HepG2 (cell line): ENCODE results near the gene OPA3. TPM values are rescaled to one million over a fixed set of nuclear protein-coding genes. Genes with fewer than 3 reads are reported as not detected.
A peak's percentile ranks its signal among the peaks of the same experiment; 100 is the strongest.

Source experiments
- CEBPB ChIP-seq: IDR thresholded peaks from 2 replicates; pipeline ENCODE4 v1.6.1; 2011; ENCODE audit warnings: low read depth, low read length, improper control_type of control experiment, borderline replicate concordance
- MIER3 ChIP-seq: IDR thresholded peaks from 2 replicates; pipeline ENCODE4 v1.6.1; 2016; ENCODE audit warnings: missing compliant biosample characterization, borderline replicate concordance
- PAX8 ChIP-seq: sonication (generic); formaldehyde crosslinking; IDR thresholded peaks from 2 replicates; pipeline ENCODE4 v1.8.0; 2022; ENCODE audit warnings: mild to moderate bottlenecking, missing genetic modification reagents, borderline replicate concordance
- TBX3 ChIP-seq: fragments of 450-650 bp; IDR thresholded peaks from 2 replicates; pipeline ENCODE4 v1.6.1; 2017; ENCODE audit warnings: antibody characterized with exemption, mild to moderate bottlenecking, inconsistent platforms, borderline replicate concordance
- ZBTB1 ChIP-seq: sonication (generic); formaldehyde crosslinking; IDR thresholded peaks from 2 replicates; pipeline ENCODE4 v1.4.0; 2020; ENCODE audit warnings: missing genetic modification reagents, borderline replicate concordance
- ZFP62 ChIP-seq: sonication (generic); formaldehyde crosslinking; IDR thresholded peaks from 2 replicates; pipeline ENCODE4 v1.4.0; 2020; ENCODE audit warnings: missing genetic modification reagents
- ZNF605 ChIP-seq: sonication (generic); formaldehyde crosslinking; IDR thresholded peaks from 2 replicates; pipeline ENCODE4 v1.8.0; 2022; ENCODE audit warnings: mild to moderate bottlenecking, missing genetic modification reagents
- ZNF850 ChIP-seq: sonication (generic); formaldehyde crosslinking; conservative IDR thresholded peaks from 2 replicates; pipeline ENCODE4 v1.9.0; 2021; ENCODE audit warnings: mild to moderate bottlenecking, missing genetic modification reagents
- polyA plus RNA-seq, 8 experiments: library from polyadenylated mRNA; depleted of rRNA in 3 of 8; stranded (reverse) in 7 of 8; unstranded in 1 of 8; fragments of >200 nt; fragmentation: Illumina TruSeq in 4 of 8; extraction: Trizol in 4 of 8; gene quantifications; 2 replicates each; pipeline versions ENCODE4 v1.2.1 to v1.2.3, GENCODE V29; 2011 to 2016; ENCODE audit warnings: low read depth in 4 of 8, missing spikeins in 1 of 8, mixed read lengths in 1 of 8; ENCODE audit not compliant: insufficient read depth in 1 of 8
- total RNA-seq, 5 experiments: library from RNA; depleted of rRNA; stranded (reverse); fragments of >200 nt; fragmentation: Illumina TruSeq; extraction: Trizol; gene quantifications; 2 replicates each; pipeline ENCODE4 v1.2.3, GENCODE V29; 2016; ENCODE audit warnings: low read depth in 1 of 5
- TF ChIP-seq, protein P1 (sequence below): sonication (generic); formaldehyde crosslinking; IDR thresholded peaks from 2 replicates; pipeline ENCODE4 v1.4.0; 2020; ENCODE audit warnings: low read depth, missing genetic modification reagents

The OPA3 gene
- total and polyA plus RNA-seq, 2 of the 13 experiments (the other 11 are each of a cell fraction or from before 2014, with no cell fraction given), result 8.3 to 17.7 TPM

DNA sequence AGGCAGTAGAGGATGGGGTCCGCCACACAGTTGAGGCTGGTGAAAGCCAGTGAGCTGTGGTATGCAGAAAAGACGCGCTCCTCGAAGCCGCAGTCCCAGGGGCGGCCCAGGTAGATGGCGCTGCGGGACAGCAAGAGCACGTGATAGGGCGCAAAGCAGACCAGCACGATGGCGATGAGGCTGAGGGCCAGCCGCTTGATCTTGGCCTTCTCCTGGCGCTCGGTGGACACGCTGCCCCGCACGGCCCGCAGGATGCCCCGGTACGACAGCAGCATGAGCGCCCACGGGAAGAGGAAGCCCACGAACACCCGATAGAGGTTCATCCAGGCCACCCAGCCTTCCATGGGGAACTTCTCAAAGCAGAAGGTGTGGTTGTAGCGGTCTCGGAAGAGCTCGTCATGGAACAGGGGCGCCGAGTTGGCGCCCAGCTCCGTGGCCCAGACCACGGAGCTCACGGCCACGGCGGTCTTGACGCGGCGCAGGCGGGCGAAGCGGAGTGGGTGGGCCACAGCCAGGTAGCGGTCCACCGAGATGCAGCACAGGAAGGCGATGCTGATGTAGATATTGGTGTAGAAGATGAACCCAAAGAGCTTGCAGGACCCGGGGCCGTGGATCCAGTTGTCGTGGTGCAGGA, 6.5 kb upstream of the OPA3 start (continued):
- TF ChIP-seq, protein P1, sequence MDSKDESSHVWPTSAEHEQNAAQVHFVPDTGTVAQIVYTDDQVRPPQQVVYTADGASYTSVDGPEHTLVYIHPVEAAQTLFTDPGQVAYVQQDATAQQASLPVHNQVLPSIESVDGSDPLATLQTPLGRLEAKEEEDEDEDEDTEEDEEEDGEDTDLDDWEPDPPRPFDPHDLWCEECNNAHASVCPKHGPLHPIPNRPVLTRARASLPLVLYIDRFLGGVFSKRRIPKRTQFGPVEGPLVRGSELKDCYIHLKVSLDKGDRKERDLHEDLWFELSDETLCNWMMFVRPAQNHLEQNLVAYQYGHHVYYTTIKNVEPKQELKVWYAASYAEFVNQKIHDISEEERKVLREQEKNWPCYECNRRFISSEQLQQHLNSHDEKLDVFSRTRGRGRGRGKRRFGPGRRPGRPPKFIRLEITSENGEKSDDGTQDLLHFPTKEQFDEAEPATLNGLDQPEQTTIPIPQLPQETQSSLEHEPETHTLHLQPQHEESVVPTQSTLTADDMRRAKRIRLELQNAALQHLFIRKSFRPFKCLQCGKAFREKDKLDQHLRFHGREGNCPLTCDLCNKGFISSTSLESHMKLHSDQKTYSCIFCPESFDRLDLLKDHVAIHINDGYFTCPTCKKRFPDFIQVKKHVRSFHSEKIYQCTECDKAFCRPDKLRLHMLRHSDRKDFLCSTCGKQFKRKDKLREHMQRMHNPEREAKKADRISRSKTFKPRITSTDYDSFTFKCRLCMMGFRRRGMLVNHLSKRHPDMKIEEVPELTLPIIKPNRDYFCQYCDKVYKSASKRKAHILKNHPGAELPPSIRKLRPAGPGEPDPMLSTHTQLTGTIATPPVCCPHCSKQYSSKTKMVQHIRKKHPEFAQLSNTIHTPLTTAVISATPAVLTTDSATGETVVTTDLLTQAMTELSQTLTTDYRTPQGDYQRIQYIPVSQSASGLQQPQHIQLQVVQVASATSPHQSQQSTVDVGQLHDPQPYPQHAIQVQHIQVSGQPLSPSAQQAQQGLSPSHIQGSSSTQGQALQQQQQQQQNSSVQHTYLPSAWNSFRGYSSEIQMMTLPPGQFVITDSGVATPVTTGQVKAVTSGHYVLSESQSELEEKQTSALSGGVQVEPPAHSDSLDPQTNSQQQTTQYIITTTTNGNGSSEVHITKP, result no peak
- TF ChIP-seq ZNF605 (CRISPR knock-in tag) (no peak), TBX3 (no peak), ZFP62 (CRISPR knock-in tag) (no peak), ZBTB1 (CRISPR knock-in tag) (no peak), CEBPB (no peak), PAX8 (CRISPR knock-in tag) (no peak), MIER3 (CRISPR knock-in tag) (peak; percentile 81), ZNF850 (CRISPR knock-in tag) (no peak)
